Inflammatory macrophage treated with lipopolysaccharide for 4 hours (primary cell): Measurements from ENCODE around the gene KCNJ14.

Experiments
- DNase-seq: peaks from one replicate; pipeline ENCODE4 v3.0.0-alpha.2; 2020

KCNJ14 gene

DNA sequence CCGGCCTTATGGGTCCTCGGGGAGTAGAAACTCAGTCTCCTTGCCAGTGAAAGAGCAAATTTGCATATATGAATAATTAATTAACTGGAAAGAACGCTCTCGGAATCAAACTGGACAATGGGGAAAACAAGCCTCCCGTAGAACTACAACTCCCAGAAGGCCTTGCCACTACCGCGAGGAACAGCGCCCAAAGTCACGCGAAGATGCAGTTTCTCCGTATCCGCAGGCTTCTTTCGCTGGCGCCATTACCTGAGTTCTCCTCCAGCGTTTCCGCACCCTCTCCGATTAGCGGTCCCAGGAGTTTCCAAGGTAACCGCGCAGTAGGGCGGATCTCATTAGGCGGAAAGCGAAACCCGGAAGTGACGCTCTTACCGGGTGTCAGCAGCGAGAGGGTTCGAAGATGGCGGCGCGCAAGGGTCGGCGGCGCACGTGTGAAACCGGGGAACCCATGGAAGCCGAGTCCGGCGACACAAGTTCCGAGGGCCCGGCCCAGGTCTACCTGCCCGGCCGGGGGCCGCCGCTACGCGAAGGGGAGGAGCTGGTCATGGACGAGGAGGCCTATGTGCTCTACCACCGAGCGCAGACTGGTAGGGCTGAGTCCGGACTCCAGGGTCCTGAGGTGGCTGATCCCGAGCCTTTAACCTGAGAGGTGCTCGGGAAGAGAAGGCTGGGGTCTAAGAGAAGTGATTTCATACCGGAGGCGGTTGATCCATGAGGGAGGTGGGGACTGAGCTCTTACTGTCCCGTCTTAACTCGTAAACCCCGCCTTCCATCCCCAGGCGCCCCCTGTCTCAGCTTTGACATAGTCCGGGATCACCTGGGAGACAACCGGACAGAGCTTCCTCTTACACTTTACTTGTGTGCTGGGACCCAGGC, 9.5 kb upstream of the KCNJ14 start, which contains the start of gene GRWD1:
GRWD1 (plus strand) TSS at position 378 of the 876 bp plus-strand sequence; CDS start at position 401, 23 bp downstream.
- peak; percentile 97 for DNase-seq

GRCh38 chr19:48446579-48446978, 8.8 kb upstream of the KCNJ14 start:
- no peak for DNase-seq

DNA sequence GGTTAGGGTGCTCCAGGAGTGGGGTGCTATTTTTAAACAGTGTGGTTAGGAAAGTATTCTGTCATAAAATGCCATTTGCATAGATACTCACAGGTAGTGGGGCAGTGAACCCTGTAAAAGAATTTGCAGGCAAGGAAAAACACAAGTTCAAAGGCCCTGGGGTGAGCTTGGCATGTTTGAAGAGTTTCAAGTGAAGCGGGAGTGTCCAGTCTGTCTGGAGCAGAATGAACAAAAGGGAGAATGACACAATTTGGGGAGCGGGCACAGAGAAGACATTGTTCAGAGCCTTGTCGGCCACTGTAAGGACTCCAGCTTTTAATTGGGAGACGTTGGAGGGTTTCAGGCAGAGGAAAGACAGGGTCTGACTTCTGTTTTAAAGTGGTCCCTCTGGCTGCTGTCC, 6.8 kb upstream of the KCNJ14 start:
- no peak for DNase-seq

GRCh38 chr19:48450441-48450840, 4.9 kb upstream of the KCNJ14 start:
- no peak for DNase-seq

DNA sequence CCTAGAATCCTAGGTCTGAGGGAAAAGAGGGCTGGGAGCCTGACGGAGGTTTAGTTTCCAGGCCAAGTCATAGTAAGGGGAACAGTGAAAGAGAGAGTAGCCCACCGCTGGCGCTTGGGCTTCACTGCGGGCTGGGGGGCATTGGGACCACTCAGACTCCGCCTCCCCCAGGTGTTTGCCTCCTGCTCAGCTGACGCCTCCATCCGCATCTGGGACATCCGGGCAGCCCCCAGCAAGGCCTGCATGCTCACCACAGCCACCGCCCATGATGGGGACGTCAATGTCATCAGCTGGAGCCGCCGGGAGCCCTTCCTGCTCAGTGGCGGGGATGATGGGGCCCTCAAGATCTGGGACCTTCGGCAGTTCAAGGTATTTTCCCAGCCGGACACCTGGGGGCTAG, 4.5 kb upstream of the KCNJ14 start:
- no peak for DNase-seq

- no peak for DNase-seq
These were observed 3.8 kb upstream of the KCNJ14 start for GRCh38 chr19:48451624-48452023.

DNA sequence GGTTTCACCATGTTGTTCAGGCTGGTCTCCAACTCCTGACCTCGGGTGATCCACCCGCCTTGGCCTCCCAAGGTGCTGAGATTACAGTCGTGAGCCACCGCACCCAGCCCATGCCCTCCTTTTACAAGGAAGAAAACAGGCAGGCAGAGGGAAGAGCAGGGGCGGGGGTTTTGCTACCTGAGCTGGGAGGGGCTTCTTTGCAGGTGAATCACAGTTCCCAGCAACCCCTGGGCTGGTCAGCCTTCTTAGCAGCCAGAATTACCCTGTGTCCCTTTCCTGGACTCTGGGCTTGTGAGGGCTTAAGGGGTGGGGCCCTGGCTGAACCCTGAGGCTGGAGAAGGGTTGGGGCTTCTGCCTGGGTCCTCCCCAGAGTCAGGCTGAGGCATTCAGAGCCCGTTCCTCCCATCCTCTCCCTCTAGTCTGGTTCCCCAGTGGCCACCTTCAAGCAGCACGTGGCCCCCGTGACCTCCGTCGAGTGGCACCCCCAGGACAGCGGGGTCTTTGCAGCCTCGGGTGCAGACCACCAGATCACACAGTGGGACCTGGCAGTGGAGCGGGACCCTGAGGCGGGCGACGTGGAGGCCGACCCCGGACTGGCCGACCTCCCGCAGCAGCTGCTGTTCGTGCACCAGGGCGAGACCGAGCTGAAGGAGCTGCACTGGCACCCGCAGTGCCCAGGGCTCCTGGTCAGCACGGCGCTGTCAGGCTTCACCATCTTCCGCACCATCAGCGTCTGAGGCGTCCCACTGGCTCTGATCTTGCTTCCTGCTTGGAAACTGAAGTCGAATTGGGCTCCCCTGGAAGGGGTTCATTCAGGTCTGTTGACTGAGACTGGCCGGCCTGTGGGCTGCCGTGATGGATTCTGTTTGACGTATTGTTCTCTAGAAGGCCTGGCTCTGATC, 2.8 kb upstream of the KCNJ14 start:
- no peak for DNase-seq

GRCh38 chr19:48454150-48454730, 1.1 kb upstream of the KCNJ14 start:
- DNase-seq: no peak

DNA sequence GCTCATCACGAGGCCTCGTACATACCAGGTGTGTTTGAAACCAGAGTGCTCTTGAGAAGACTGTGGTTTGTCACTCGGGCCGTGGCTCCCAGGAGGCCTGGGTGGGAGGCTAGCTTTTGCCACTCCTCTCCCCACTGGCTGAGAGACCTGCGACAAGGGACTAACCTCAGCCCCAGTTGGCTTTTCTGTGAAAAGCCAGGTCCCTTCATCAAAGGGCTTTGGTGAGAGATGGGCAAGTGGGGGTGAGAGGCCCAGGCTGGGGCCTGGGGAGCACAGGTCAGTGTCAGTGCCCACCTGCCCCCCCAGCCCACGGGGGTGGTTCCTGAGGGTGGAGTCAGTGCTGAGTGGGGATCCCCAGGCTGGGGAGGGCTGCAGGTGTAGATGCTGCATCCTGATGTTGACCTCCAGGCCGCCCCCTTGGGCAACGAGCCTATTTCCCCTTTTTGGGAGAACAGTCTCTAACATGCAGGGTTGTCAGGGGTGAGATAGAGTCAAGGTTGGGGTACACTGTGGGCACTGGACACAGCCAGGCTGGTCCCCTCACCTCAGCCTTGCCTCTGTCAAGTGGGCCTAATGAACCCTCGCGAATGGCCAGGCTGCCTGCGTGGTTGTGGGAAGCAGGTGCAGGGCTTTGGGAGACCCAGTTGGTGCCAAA, 661 bp downstream of the KCNJ14 start:
- DNase-seq: no peak

DNA sequence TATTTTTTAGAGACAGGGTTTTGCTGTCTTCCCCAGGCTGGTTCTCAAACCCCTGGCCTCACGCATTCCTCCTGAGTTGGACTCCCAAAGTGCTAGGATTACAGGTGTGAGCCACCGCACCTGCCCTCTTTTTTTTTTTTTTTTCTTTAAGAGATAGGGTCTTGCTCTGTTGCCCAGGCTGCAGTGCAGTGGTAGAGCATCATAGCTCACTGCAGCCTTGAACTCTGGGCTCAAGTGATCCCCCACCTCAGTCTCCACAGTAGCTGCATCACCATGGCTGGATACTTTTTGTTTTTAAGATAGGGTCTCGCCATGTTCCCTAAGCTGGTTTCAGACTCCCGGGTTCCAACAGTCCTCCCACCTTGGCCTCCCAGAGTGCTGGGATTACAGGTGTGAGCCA, 1.5 kb downstream of the KCNJ14 start:
- no peak for DNase-seq

GRCh38 chr19:48458016-48458415, 2.6 kb downstream of the KCNJ14 start:
- DNase-seq: no peak

- DNase-seq: no peak
These were observed 6.2 kb downstream of the KCNJ14 start for GRCh38 chr19:48461651-48461981.

DNA sequence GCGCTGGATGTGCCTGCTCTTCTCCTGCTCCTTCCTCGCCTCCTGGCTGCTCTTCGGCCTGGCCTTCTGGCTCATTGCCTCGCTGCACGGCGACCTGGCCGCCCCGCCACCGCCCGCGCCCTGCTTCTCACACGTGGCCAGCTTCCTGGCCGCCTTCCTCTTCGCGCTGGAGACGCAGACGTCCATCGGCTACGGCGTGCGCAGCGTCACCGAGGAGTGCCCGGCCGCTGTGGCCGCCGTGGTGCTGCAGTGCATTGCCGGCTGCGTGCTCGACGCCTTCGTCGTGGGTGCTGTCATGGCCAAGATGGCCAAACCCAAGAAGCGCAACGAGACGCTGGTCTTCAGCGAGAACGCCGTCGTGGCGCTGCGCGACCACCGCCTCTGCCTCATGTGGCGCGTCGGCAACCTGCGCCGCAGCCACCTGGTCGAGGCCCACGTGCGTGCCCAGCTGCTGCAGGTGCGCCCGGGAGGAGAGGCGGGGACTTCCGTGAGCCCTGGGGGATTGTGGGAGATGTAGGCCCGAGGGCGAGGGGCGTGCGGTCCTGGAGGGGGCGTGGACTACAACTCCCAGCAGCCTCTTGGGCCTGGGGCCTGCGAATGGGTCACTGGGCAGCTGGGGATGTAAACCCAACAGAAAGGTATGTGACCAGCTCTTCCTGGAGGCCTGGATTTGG, 6.7 kb downstream of the KCNJ14 start:
- no peak for DNase-seq

DNA sequence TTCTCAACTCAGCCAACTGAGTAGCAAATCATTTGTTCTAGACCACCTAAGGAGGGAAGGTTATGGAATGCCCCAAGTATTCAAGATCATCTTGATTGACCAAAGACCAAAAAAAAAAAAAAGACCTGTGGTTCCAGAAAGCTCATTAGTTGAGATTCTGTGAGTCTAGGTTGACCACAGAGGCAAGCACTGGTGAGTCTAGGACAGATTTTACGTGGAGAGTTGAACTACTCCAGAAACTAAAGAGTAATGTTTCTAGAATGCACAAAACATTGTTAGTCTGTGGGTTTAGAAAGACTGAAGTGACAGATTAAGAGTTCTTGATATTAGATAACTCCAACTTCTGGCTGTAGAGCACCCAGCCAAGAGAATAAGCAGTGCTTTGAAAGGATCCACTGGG, 9.8 kb downstream of the KCNJ14 start:
- no peak for DNase-seq

GRCh38 chr19:48466561-48467325, 11.4 kb downstream of the KCNJ14 start:
- peak; percentile 29 for DNase-seq

DNA sequence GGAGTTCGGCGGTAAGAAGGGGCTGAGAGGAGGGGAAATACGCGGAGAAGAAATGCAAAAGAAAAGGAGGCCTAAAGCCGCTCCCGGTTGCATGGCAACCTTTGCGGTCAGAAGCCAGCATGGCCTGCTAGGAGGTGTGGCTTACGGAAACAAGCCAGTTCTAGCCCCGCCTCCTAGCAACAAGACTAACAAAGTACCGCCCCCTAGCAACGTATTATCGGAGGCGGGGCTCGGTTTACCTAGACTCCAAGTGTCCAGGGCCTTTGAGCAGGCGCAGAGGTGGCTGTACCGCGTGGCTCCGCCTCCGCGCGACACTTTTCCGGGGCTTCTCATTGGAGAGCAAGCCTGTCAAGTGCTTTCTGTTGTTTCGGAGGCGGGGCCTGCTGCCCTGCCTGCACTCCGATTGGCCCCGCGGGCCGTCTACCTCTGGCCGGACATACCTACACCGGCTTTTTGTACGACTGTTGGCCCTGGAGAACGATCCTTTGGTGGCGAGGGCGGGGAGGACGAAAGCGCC, 13.5 kb downstream of the KCNJ14 start:
- DNase-seq: peak; percentile 100

DNA sequence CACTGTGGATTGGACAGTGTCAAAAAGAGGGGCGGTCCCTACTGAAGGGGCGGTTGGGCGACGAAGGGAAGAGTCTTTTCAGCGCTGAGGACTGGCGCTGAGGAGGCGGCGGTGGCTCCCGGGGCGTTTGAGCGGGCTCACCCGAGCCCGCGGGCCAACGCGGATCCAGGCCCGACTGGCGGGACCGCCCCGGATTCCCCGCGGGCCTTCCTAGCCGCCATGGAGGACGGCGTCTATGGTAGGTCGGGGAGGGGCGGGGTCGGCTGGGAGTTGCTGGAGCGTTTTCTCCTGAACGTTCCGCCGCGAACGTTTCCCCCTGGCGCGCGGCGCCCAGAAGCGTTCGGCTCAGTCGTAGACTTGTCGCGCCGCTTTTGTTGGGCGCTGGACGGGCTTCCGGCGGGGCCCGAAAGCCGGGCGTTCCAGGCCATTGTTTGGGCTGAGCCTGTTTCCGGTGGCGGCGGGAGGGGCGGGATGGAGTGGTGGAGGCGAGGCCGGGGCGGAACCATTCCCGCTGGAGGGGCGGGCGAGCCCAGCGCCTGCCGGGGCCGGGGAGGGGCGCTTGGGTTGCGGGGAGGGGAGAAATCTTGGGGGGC, 14.0 kb downstream of the KCNJ14 start, which contains the start of gene CYTH2:
CYTH2 (plus strand) TSS at position 81 of the 593 bp plus-strand sequence; CDS start at position 220, 139 bp downstream.
- peak; percentile 60 for DNase-seq

- no peak for DNase-seq
These were observed 14.7 kb downstream of the KCNJ14 start for GRCh38 chr19:48469934-48470680.

DNA sequence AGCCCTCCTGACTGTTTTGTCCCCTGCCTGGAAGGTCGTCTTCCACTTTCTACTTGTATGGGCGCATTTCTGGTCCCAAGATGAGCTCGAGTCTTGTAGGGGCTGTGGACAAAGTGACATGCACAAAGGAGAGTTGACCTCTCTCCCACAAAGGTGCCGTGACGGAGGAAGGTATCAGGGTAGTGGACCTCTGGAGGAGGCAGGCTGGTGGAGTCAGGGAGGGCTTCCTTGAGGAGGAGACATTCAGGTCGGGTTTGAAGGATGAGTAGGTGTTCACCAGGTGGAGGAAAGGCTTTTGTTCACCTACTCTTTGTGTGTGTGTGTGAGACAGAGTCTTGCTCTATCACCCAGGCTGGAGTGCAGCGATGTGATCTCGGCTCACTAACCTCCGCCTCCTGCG, 15.5 kb downstream of the KCNJ14 start:
- no peak for DNase-seq

- no peak for DNase-seq
These were observed 16.5 kb downstream of the KCNJ14 start for GRCh38 chr19:48471836-48472235.
